Left forelimb (tissue), 1 donor: ENCODE results near the gene ARHGAP27.
"Not testable (repeated sequence)": the region's sequence is repeated elsewhere in the genome, so short reads cannot be mapped to it uniquely, and the experiment has no call there.

ENCODE experiments used
- DNase-seq: peaks from one replicate; pipeline ENCODE4 v3.0.0-alpha.2; 2018; ENCODE audit warnings: low spot score

ARHGAP27 gene

DNA sequence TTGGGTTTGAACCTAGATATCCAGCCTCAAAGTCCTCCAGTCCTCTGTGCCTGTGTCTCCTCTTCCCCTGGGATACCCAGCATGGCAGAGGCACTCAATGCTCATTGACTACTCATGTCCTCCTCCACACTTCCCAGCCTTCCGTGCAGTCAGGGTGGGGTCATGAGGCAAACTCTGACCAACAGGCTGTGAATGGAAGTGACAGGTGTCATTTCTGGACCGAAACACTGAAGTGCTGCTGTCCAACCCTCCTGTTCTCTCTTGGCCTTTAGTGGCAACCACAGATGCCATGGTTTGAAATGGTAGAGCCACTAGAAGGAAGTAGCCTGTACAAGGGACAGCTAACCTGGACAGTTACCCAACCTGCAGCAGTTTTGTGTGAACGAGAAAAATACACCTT, 69.2 kb downstream of the ARHGAP27 start:
- no peak for DNase-seq

GRCh38 chr17:45361976-45362375, 70.7 kb downstream of the ARHGAP27 start:
- no peak for DNase-seq

GRCh38 chr17:45361451-45361850, 71.2 kb downstream of the ARHGAP27 start:
- no peak for DNase-seq

DNA sequence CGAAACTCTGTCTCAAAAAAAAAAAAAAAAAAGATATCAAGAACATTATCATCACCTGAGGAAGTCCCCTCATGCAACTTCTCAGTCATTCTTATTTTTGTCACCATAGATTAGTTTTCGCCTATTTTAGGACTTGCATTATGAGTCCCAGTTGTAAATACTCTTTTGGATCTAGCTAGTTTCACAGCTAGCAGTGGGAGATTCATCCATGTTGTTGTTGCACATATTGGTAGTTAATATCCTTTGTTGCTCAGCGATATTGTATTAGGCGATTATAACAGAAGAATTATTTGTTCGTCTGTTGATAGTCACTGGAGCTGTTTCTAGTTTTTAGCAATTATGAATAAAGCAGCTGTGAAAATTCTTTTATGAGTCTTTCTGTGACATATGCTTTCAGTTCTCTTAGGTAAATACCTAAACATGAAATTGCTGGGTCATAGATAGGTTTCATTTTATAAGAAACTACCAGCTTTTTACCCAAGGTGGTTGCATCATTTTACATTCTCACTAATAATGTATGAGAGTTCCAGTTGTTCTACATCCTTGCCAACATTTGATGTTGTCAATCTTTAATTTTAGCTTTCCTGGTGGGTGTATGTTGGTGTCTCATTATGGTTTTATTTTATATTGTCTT, 75.2 kb downstream of the ARHGAP27 start:
- no peak for DNase-seq

DNA sequence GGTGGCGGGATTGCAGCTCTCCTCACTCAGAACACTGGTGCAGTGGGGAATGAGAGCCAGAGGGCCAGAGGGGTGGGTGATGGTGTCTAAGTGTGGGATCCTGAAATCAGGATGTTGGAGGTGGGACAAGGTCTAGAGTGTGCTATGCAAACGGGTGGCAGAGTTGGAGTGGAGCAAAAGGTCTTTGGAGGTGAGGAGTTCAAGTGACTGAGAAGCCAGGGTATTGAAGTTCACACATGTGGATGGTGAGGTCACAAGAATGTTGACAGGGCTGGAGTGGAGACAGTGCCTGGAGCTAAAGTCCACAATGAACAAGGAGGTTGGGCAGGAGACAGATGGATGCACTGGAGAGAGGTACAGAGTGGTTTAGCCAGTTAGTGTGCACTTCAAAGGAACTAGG, 77.6 kb downstream of the ARHGAP27 start:
- DNase-seq, result no peak

DNA sequence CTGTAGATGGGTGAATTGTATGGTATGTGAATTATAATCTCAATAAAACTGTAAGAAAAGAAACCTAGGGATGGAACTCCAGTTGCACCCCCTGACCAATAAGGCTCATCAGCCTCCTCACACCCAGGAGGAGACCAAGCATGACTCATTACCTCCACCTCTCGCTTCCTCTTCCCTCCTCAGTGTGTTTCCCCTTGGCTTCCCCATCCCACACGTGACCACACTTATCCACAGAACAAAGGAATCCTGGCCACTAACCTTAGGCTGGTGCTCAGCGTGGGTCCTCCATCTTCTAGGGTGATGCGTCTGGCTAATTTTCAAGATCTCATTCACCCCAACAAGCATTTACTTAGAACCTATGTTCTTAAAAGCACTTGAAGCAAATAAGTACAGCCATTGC, 79.6 kb downstream of the ARHGAP27 start:
- DNase-seq, result no peak

- no peak for DNase-seq
Observed at GRCh38 chr17:45351831-45352230, 80.8 kb downstream of the ARHGAP27 start.

DNA sequence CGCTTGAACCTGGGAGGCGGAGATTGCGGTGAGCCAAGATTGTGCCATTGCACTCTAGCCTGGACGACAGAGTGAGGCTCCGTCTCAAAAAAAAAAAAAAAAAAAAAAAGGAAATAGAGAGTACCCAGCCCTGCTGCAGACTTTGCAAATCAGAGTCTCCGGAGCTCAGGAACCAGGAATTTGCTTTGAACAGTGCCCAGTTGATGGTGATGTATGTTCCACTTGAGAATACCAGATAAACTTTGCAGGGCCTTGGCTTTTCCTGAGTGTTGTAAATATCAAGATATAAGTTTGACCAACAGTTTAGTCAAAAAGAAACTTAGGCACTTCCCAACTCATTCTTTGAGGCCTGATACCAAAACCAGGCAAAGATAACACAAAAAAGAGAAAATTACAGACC, 85.2 kb downstream of the ARHGAP27 start:
- no peak for DNase-seq

- DNase-seq, result no peak
Observed at GRCh38 chr17:45346216-45347015, 86.3 kb downstream of the ARHGAP27 start.

GRCh38 chr17:45345554-45346215, 87.0 kb downstream of the ARHGAP27 start:
- DNase-seq, result no peak

GRCh38 chr17:45345246-45345553, 87.5 kb downstream of the ARHGAP27 start:
- no peak for DNase-seq

DNA sequence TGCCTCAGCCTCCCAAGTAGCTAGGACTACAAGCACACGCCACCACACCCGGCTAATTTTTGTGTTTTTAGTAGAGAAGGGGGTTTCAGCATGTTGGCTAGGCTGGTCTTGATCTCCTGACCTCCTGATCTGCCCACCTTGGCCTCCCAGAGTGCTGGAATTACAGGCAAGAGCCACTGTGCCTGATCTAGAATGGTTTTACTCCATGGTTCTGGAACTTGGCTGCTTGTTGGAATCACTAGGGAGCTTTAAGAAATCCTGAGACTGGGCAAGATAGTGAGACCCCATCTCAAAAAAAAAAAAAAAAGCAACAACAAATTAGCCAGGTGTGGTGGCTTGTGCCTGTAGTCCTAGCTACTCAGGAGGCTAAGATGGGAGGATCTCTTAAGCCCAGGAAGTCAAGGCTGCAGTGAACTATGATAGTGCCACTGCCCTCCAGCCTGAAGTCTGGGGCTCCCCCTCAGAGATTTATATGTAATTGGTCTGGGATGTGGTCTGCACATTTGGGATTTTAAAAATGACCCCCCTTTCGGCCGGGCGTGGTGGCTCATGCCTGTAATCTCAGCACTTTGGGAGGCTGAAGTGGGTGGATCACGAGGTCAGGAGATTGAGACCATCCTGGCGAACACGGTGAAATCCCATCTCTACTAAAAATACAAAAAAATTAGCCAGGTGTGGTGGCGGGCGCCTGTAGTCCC, 88.6 kb downstream of the ARHGAP27 start:
- not testable (repeated sequence) for DNase-seq
